Stimulated activated CD4-positive, alpha-beta T cell treated with anti-CD3 and anti-CD28 coated beads, Interleukin-2, amount 100 ng/mL, for 48 hours (primary cell): ENCODE data around the gene TPCN2.

Experiments
- DNase-seq, 2 donors: peaks; one replicate each; pipeline ENCODE4 v3.0.0-alpha.2; 2020

TPCN2 gene

DNA sequence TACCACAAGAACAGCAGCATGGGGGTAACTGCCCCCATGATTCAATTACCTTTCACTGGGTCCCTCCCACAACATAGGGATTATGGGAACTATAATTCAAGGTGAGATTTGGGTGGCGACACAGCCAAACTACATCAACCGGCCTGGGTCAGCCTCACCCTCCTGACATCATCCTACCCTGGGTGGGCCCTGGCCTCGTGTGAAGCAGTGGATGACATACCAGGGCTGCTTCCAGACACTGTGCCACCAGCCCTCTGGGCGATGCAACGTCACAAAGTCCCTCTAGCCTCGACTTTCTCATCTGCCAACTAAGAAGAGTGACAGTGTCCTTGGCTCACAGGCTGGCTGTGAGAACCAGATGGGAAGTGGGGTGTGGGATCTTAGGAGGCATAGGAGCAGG is 8.7 kb upstream of the TPCN2 start:
- DNase-seq, result no peak

DNA sequence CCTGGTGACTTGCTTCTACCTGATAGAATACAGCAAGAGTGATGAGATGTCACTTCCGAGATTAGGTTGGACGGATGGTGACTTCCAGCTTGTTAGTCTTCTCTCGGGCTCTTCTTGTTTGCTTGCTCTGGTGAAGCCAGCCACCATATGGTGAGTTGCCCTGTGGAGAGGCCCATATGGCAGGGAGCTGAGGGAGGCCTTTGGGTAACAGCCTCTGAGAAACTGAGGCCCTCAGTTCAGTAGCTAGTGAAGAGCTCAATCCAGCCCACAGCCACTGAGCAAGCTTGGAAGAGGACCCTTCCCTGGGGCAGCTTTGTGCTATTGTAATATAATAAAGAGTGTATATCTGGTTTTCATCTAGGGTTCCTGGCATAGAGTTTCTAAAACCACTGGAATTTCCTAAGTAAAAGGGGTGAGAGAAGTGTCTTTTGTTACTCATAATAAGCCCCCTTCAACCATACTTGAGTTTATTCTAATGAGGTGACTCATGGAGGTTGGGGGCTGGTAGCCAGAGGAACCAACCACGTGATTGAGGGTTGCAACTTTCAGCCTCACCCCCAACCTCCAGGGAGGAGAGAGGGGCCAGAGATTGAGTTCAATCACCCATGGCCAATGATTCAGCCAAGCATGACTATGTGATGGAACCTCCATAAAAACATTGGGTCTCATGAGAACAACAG is 8.0 kb upstream of the TPCN2 start:
- DNase-seq, result no peak

DNA sequence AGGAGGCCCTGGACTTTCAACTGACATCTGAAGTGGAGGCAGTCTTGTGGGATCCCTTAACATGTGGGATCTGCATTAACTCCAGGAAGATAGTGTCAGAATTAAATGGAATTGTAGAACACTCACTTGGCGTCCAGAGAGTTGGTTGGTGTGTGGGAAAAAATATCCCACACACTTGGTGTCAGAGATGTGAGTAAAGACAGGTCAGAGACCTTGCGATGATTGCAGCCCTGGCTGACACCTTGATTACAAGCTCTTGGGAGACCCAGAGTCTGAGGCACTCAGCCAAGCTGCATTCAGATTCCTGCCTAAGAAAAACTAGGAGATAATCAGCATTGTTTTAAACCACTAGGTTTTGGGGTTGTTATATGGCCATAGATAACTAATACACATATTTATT is 7.2 kb upstream of the TPCN2 start:
- no peak for DNase-seq

DNA sequence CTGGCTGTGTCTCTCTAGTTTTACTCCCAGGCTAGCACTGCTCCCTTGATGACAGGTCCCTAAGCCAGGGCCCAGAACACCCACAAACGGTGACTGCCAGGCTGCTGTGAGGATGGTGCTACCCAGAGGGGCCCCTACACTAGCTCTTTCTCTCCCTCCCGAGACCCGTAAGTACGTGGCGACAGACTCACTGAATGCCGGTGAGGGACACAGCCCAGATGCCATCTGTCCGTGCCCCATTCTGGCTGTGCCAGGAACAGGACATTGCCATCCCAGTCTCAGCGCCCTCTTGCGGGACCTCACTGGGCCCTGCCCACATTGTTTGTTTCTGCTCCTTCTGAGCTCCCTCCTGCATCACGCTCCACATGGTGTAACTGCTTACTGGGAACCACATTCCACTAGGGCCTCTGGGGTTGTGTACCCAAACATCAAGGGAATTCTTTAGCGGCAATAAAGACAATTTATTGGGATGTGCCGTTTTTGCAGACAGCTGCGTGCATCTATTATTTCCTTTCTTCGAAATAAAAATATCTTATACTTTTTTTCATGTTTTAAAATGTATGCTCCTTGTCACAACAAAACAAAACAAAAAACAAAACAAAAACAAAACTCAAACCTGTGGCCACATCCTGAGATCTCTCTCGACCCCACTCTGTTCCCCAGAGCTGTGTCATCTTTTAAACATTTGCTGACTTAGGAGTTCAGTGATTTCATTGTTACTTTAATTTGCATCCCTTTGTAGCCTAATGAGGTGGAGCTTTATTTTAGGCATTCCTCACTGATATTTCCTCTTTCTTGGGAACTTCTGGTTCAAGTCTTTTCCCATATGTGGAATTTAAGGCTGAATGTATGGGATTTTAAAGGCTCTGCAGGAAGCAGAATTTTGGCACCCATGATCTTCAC is 4.4 kb upstream of the TPCN2 start:
- no peak for DNase-seq

DNA sequence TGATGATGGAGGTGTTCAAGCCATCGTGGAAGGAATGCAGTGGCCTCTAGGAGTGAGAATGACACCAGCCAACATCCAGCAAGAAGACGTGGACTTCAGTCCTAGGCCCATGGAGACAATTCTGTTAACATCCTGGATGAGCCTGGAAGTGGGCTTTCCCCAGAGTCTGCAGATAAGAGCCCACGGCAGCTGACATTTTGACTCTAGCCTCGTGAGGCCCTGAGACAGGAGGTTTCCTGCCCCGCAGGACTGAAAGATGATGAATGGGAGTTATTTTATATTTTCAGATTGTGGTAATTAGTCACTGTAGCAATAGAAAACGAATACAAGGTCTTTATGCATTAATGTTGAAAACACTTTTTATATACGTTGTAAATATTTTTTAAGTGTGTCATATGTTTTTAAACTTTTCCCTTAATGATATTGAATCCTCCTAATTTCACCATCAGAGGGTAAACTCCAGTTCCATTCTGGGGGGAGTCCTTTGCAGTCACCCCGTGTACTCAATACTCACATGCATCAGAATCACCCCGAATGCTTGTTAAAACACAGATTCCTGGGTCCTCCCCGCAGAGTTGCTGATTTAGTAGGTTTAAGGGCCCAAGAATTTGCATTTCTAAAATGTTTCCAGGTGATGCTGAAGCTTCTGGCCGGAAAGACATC is 570 bp upstream of the TPCN2 start:
- no peak for DNase-seq

DNA sequence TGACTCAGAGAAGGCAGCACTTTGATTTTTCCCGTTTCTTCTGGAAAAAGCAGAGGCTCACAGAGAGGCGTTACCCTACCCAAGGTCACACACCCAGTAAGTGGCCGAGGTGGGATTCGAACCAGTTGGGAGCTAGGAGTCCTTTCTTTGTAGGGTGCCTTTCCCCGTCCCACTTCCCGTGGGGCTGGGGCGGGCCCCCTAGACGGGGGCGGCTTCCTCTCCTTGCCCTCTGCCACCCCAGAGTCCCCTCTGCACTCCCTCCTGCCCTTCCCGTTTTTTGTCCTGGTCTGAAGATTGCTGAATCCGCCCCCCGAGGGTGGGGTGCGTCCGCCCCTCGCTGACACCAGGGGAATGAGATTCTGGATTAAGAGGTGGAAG is 747 bp downstream of the TPCN2 start:
- peak in 1 of 2 donors; percentile 12 for DNase-seq

DNA sequence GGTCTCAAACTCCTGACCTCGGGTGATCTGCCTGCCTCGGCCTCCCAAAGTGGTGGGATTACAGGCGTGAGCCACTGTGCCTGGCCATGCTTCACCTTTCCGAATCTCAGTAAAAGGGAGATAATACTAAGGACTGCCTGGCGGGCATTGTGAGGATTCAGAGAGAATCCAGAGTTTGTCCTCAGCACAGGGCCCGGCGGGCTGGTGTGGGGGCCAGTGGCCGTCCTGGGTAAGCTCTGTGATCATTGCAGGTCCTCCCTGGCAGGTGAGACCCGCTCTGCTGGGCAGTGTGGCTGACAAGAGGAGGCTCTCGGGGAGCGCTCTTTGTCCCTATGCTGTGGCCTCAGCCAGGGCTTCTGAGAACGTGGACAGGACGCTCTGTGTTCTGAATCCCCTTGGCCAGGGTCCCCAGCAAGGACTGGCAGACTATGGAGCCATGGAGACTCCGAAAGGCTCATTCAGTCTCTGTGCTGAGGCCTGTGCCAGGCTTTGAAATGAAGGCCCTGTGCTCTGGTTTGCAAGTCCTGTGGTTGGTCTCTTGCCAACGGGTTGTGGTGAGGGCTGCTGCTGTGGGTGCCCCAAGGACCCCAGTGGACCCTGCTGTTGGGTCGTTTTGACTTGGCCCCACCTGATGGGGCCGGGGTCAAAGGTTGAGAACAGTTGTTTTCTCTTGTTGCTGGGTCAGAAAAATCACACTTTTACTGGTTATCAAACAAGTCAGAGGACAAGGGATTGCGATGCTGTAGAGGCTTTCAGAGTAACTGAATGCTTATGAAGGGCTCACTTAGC is 2.1 kb downstream of the TPCN2 start:
- no peak for DNase-seq

DNA sequence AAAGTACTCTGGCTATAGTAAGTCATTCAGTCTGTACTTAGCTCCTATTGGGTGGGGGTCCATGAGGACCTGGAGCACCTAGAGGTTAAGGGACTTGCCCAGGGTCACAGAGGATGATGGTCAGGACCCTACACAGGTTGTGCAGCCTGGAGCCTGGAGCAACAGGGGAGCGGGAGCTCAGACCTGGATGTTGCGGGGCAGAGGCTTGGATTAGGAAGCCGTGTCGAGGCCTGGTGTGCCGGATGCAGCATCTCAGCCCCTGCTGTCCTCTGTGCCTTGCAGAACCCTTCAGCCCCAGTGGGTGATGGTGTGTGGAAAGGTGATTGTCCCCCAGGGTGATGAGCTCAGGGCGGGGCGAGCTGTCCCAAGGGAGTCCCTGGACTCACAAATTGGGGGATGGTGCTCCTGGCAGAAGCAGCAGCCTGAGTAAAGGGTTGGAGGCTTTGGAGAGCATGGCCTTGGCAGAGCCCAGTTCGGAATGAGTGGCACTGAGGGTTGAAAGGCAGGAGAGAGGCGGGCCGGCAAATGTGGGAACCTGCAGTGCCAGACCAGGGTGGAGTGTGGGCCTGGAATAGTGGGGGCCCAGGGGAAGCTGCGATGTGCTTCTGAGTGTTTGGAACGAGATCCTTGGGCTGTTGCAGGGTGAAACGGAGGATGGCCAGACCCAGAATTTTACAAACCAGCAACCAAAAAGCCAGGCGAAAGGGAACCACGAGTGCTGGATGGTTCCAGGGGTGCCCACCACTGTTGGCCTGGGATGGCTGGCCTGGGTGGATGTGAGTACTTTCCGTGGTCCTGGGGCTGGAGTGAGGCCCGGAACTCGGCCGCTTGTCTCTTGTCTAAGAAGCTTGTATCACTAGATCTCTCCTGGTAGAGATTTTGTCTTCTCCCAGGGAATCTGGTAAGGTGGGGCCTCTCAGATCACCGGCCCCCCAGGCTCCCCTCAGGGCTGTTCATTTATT is 2.9 kb downstream of the TPCN2 start:
- no peak for DNase-seq

DNA sequence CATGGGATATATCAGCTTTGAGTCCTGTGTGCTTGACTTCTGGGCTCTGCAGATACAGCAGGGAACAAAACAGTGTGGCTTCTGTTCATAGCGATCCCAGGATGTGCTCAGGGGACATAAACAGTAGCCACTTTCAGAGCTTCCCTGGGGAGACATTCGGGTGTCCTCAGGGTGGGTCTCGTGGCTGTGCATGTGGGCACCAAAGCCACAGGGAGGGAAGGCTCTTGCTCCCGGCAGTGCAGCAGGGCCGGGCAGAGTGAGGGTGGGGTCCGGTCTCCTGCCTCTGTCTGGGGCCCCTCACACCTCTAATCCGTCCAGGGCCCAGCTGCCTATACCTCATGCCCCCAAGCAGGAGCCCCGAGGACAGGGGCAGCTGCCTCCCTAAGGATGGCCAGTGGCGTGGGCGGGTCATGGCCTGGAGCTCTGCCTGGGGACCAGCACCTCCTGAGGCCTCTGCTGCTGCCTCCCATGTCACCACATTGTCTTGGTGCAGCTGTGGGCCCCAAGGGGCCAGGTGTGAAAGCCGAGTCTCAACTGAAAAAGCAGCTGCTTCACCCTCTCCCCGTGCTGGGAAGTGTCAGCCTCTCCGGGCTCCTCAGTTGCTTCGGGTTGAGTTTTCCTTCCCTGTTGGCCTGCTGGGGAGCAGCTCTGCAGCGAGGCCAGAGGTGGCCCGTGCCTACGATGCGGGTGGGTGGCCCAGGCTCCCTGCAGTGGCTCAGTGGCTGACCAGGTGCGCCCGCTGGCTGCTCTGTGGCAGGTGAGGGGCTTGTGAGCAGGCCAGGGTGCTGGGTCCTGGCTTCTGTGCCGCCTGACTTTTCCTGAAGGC is 3.8 kb downstream of the TPCN2 start:
- no peak for DNase-seq

DNA sequence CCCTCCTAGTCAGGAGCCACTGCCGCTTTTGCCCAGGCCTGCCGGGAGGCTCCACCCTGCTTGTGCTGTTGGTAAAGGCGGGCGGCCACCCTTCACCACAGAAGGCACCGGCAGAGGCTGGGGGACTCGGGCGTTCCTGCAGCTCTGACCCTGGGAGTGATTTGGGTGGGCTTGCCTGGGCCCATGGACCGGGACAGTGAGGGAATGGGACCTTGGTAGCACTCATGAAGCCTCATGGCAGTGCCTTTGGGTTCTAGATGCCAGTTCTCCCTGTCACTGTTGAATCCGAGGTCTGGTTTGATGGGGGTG is 4.4 kb downstream of the TPCN2 start:
- no peak for DNase-seq

DNA sequence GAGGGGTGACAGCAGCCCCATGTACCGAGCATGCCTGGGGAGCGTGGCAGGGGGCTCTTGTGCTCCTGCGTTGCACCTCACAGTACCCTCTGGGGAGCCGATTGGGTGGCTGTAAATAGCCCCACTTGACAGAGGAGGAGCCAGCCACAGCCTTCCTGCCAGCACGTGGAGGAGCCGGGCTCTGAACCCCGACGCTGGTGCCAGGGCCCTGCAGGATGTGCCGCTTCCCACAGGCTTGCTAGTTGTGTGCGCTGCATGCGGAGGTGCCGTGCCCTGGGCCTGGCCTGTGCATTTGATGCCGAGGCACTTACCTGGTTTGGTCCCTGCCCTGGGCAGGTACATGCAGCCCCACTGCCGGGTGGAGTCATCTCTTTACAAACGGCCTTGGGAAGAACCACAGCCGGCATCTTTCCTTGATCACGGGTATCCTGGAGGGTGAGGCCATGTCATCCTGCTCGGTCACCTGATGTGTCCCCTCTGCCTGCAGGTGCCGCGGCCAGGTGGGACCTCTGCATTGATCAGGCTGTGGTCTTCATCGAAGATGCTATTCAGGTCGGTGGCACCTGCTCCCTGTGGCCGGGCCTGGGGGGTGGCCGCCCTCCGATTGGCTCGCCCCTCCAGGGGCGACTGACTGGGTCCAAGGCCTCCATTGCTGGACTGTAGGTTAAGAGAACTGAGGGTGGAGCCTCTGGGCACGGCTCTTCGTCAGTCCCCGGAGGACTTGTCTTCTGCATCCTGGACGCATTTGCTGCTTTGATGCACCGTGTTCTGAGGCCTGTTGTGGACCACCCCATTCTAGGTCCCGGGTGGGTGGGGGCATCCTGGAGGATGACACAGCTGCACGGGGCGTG is 5.0 kb downstream of the TPCN2 start:
- no peak for DNase-seq

DNA sequence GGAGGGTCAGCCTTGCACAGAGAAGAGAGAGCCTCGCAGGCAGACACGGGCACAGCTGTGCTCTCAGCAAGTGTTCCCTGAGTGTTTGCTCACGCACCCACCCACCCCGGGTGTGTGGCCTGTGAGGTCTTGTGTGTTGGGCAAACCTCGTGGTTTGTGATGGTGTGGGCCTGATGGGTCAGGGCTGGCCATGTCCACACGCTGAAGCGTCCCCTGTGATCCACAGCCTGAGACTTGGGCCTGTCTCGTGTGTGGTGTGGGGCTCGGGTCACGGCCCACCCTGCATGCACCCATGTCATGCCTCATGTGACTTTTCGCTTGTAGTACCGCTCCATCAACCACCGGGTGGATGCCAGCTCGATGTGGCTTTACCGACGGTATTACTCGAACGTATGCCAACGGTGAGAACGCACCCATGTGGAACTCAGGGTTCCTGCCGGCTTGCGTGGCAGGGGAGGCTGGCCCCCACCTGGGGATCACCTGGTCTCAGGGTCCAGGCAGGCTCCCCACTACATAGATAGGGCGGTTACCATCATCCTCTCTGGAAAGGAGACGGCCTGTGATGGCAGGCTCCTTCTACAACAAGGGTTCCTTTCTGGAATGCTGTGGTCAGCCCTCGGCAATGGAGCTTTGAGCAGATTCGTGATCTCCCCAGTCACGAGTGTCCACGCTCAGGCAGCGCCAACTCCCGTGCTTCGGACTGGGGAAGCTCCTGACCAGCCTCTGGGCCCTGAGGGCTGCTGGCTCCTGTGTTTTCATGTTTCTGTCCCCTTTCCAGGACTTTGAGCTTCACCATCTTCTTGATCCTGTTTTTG is 5.9 kb downstream of the TPCN2 start:
- no peak for DNase-seq

DNA sequence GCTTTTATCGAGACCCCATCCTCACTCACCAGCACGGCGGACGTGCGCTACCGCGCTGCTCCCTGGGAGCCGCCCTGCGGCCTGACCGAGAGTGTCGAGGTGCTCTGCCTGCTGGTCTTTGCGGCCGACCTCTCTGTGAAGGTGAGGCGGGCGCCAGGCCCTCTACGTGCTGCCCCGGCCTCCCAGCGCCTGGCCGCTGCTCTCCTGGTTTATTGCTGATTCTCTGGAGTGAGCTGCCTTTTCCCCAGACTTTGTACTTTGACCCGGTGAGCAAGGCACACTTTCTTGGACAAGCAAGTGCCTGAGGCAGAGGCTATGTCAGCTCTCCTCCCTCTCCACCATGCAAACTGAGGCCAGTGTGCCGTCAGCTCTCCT is 6.5 kb downstream of the TPCN2 start:
- DNase-seq, result no peak

DNA sequence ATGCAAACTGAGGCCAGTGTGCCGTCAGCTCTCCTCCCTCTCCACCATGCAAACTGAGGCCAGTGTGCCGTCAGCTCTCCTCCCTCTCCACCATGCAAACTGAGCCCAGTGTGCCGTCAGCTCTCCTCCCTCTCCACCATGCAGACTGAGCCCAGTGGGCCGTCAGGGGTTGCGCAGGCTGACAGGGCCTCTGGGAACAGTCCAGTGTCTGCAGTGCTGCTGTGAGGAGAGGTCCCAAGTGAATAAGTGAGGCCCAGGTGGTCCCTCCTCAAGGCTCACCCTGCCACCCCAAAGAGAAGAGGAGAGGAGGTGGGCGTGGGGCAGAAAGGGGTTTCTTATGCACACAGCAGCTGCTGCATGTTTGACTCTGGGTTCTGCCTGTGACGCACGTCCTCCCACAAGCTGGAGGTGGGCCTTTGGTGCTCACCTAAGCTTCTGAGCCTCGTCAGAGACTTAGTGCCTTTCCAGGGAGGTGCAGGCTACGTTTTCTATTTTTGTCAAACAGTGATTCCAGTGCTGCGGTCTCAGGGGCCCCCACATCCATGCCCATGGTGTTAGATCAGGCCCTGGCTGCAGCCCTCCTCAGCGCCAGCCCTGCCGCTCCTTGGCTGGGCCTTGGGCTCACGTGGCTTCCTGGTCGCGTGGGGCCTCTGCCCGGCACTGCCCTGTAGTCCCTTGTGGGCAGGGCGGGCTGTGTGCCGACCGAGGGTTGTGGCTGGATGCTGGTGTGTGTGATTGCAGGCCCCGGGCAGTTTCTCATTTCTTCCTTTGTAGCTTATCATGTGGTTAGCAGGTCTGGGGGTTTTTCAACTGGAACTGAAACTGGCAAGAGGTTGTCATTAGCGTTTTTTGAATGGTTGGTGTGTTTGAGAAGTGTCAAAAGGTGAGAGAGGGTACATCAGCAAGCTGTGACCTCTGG is 7.1 kb downstream of the TPCN2 start:
- no peak for DNase-seq

DNA sequence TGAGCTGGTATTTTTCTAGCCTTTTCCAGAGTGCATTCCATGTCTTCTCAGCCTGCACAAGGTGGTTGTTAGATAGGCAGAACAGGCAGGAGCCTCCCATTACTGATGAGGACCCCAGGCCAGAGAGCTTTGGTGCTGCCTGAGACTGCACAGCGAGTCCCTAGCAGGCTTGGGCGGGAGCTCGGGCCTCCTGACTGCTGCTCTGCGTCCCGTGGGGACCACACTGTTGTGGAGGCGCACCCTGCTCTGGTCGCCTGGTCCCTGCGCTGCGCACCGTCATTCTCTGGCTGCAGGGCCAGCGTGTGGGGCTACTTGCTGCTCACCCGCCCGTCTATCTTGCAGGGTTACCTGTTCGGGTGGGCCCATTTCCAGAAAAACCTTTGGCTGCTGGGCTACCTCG is 8.5 kb downstream of the TPCN2 start:
- DNase-seq, result no peak

DNA sequence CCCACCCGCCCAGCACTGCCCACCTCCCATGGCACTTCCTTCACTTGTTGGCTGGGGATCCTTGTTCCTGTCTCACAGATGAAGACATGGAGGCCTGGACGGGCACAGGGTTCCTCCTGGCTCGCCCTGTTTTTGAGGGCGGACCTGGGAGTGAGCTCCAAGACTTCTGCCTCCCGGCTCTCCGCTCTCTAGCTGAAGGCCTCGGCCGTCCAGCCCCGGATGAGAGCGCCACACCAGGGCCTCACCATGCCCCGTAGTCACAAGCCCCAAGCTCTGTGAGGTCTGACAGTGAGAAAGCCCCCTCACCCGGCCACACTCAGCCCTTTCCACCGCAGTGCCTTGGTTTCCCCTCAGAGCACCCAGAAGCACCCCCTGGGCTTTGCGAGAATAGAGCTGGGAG is 9.1 kb downstream of the TPCN2 start:
- no peak for DNase-seq

DNA sequence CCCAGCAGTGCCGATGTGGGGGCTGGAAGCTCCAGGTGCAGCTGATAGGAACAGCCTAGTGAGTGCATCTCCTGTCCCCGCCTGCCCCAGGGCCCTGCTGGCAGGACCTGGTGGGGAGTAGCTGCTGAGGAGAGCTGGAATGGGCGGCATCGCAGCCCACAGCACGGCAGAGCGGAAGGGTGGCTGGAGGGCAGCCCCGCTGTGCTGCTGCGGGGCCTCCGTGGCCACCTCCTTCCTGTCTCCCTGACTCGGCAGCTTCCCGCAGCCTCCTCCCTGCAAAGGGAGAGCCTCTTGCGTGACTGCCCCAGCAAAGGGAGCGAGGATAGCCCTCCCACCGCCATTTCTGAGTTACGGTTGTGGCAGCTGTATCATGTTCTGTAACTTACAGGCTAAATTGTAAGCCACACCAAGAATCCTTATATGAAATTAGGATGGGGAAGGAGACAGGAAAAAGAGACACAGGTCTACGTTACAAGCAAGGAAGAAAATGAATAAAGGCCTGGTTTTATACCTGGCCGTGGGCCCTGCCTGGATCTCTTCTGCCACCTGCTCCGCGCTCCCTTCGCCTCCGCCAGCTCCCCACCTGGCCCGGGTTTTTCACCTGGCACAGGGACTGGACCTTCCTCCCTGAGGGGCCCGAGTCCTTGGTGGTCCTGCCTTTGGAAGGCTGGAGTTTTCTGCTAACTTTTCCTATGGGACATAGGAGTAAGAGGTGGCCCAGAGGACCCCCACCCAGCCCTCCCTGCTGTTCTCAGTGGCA is 10.0 kb downstream of the TPCN2 start:
- DNase-seq, result no peak
